Measurements from ENCODE around the gene SLC16A8.

Gene SLC16A8

DNA sequence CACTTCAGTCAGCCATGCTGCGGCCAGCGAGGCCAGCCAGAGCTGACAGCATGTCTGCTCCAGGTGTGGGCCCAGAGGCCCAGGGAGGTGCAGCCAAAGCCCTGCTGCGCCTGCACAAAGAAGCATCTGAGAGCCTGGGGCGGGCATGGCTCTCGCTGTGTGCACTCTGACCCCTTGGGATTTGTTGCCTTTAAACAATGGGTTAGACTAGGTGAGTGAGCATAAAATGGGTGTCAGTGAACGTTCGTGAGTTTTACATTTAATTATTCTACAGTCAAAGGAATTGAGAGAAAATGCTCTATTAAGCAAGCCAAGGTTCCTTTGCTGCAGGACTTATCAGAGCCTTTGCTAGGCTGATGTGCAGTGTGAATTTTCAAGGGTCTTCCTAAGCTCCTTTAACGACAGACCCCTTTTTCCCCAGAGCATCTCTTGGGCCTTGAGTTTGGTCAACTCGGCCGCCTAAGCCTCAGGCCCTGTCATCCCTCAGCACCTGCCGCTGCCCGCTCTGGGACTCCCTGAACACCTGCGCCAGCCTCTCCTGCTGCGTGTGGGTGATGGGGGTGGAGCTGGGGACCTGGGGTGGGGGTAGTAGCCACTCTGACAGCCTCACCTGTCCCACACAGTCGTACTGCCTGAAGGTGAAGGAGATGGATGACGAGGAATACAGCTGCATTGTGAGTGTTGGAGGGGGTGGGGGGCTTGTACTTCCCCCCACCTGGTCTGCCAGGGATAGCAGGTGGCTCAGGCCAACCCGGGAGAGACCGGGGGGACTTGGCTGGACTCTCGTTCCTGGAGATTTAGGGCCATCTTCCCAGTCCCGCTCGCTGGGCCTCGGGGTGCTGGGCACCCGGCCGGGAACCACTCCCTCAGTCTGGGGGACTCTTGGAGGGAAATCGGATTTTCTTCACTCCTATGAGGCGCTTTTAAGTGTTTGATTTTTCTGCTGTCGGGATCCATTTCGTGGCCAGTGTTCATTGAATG, 10.5 kb downstream of the SLC16A8 start:
- Histone ChIP-seq H3K9me3 (ENCODE audit: control insufficient read depth in 5 of 5, low read length in 5 of 5) (no peaks in the 10 kb centered on the region), H3K9ac (ENCODE audit: low read length in 5 of 5) (no peak overlapping the region), H3K36me3 (ENCODE audit: control insufficient read depth in 5 of 5, insufficient read depth in 5 of 5, low read length in 5 of 5) (peaks cover 0 to 65% (median 43%) of the 10 kb centered on the region in 5 donors), H3K4me1 (ENCODE audit: control insufficient read depth in 5 of 5, insufficient read depth in 5 of 5, low read length in 5 of 5) (peaks cover 0 to 18% (median 13%) of the 10 kb centered on the region in 5 donors), H3K27ac (ENCODE audit: low read depth, low read length) (no peak overlapping the region), H3K4me3 (ENCODE audit: low read depth in 1 of 5, low read length in 5 of 5) (no peak overlapping the region), H3K27me3 (ENCODE audit: control insufficient read depth in 5 of 5, insufficient read depth in 4 of 5, low read length in 5 of 5) (no peaks in the 10 kb centered on the region)

GRCh38 chr22:38072322-38073149, 11.4 kb downstream of the SLC16A8 start:
- no peak overlapping the region for H3K4me3 ChIP-seq (ENCODE audit: low read depth in 1 of 5, low read length in 5 of 5)
- H3K36me3 ChIP-seq (ENCODE audit: control insufficient read depth in 5 of 5, insufficient read depth in 5 of 5, low read length in 5 of 5): peaks cover 0 to 74% (median 46%) of the 10 kb centered on the region in 5 donors

GRCh38 chr22:38071421-38072321, 12.3 kb downstream of the SLC16A8 start:
- Histone ChIP-seq H3K4me1 (ENCODE audit: control insufficient read depth in 5 of 5, insufficient read depth in 5 of 5, low read length in 5 of 5) (peaks cover 0 to 35% (median 24%) of the 10 kb centered on the region in 5 donors), H3K27ac (ENCODE audit: low read depth, low read length) (no peak overlapping the region), H3K4me3 (ENCODE audit: low read depth in 1 of 5, low read length in 5 of 5) (no peak overlapping the region), H3K36me3 (ENCODE audit: control insufficient read depth in 5 of 5, insufficient read depth in 5 of 5, low read length in 5 of 5) (peaks cover 0 to 77% (median 46%) of the 10 kb centered on the region in 5 donors), H3K9me3 (ENCODE audit: control insufficient read depth in 5 of 5, low read length in 5 of 5) (no peaks in the 10 kb centered on the region), H3K27me3 (ENCODE audit: control insufficient read depth in 5 of 5, insufficient read depth in 4 of 5, low read length in 5 of 5) (no peaks in the 10 kb centered on the region), H3K9ac (ENCODE audit: low read length in 5 of 5) (no peak overlapping the region)

More at GRCh38 chr22:38072322-38073149, 11.4 kb downstream of the SLC16A8 start:
- Histone ChIP-seq H3K27ac (ENCODE audit: low read depth, low read length) (no peak overlapping the region), H3K9me3 (ENCODE audit: control insufficient read depth in 5 of 5, low read length in 5 of 5) (no peaks in the 10 kb centered on the region), H3K4me1 (ENCODE audit: control insufficient read depth in 5 of 5, insufficient read depth in 5 of 5, low read length in 5 of 5) (peaks cover 0 to 27% (median 22%) of the 10 kb centered on the region in 5 donors), H3K9ac (ENCODE audit: low read length in 5 of 5) (no peak overlapping the region), H3K27me3 (ENCODE audit: control insufficient read depth in 5 of 5, insufficient read depth in 4 of 5, low read length in 5 of 5) (no peaks in the 10 kb centered on the region)

DNA sequence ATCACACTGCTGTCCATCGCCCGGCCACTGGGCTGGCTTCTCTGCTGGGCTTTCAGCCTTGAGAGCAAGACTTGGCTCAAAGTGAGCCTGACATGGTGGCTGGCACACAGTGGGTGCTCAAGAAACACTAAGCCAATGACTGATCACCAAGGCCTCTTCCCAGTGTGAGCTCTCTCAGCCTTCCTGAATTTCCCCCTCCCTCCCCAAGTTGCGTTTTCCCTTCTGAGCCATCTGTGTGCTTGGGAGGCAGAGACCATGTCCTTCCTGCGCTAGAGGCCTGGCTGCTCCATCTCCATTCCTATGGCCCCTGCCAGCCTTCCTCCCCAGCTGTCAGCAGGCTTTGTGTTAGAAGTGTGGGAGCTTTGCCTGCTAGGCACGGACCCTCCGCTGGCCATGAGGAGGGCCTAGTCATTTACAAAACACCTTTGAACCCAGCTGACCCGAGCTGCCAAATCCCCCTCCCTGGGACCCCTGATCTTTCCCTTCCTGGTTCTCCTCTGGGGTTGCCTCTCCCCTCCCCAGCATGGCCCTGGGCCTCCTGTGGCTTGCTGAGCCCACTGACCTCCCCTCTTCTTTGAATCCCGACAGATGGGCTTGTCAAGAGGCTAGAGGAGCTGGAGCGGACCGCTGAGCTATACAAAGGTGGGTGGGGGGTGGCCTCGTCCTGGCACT, 13.6 kb downstream of the SLC16A8 start:
- Histone ChIP-seq H3K9me3 (ENCODE audit: control insufficient read depth in 5 of 5, low read length in 5 of 5) (no peaks in the 10 kb centered on the region), H3K27me3 (ENCODE audit: control insufficient read depth in 5 of 5, insufficient read depth in 4 of 5, low read length in 5 of 5) (no peaks in the 10 kb centered on the region), H3K9ac (ENCODE audit: low read length in 5 of 5) (no peak overlapping the region), H3K36me3 (ENCODE audit: control insufficient read depth in 5 of 5, insufficient read depth in 5 of 5, low read length in 5 of 5) (peaks cover 0 to 86% (median 55%) of the 10 kb centered on the region in 5 donors), H3K4me3 (ENCODE audit: low read depth in 1 of 5, low read length in 5 of 5) (no peak overlapping the region), H3K27ac (ENCODE audit: low read depth, low read length) (no peak overlapping the region), H3K4me1 (ENCODE audit: control insufficient read depth in 5 of 5, insufficient read depth in 5 of 5, low read length in 5 of 5) (peaks cover 0 to 35% (median 24%) of the 10 kb centered on the region in 5 donors)

- peak overlapping the region in 1 of 5 donors; percentile 26 for H3K4me3 ChIP-seq (ENCODE audit: low read depth in 1 of 5, low read length in 5 of 5)
- peaks cover 0 to 35% (median 24%) of the 10 kb centered on the region in 5 donors for H3K4me1 ChIP-seq (ENCODE audit: control insufficient read depth in 5 of 5, insufficient read depth in 5 of 5, low read length in 5 of 5)
- no peaks in the 10 kb centered on the region for H3K9me3 ChIP-seq (ENCODE audit: control insufficient read depth in 5 of 5, low read length in 5 of 5)
- peaks cover 0 to 88% (median 58%) of the 10 kb centered on the region in 5 donors for H3K36me3 ChIP-seq (ENCODE audit: control insufficient read depth in 5 of 5, insufficient read depth in 5 of 5, low read length in 5 of 5)
- no peak overlapping the region for H3K9ac ChIP-seq (ENCODE audit: low read length in 5 of 5)
- no peaks in the 10 kb centered on the region for H3K27me3 ChIP-seq (ENCODE audit: control insufficient read depth in 5 of 5, insufficient read depth in 4 of 5, low read length in 5 of 5)
- no peak overlapping the region for H3K27ac ChIP-seq (ENCODE audit: low read depth, low read length)
These were observed 14.4 kb downstream of the SLC16A8 start for GRCh38 chr22:38069372-38070249.

DNA sequence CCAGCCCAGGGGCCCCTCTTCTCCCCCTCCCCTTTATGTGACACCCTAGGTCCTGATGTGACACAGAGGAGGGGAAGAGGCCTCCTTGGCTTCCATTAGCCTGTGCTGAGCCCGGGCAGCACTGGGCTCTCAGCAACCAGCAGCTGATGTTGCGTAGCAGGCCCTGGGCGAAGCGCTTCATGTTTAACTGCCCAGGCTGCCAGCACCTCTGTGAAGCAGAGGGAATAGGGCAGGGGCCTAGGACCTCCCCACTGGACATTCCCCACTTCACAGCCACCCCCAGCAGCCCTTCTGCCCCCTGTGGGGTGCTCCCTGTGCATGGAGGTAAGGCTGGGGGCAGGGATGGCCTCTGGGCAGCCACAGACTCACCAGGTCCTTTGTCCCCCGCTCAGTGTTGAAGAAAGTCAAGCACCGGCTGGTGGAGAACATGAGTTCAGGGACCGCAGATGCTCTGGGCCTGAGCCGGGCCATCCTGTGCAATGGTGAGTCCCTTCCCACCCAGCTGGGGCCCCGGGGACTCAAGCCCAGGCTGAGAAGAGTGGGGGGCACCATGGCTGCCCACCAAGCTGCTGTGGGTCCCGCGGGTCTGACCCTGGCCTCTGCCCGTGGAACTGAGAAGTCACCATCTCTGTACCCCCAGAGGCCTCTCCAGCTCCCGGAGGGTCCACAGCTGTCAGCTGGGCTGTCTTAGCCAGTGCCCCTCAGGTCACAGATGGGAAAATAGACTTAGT, 15.2 kb downstream of the SLC16A8 start:
- Histone ChIP-seq H3K4me1 (ENCODE audit: control insufficient read depth in 5 of 5, insufficient read depth in 5 of 5, low read length in 5 of 5) (peaks cover 0 to 35% (median 24%) of the 10 kb centered on the region in 5 donors), H3K27ac (ENCODE audit: low read depth, low read length) (peak overlapping the region; percentile 16), H3K4me3 (ENCODE audit: low read depth in 1 of 5, low read length in 5 of 5) (no peak overlapping the region), H3K9me3 (ENCODE audit: control insufficient read depth in 5 of 5, low read length in 5 of 5) (no peaks in the 10 kb centered on the region), H3K27me3 (ENCODE audit: control insufficient read depth in 5 of 5, insufficient read depth in 4 of 5, low read length in 5 of 5) (no peaks in the 10 kb centered on the region), H3K36me3 (ENCODE audit: control insufficient read depth in 5 of 5, insufficient read depth in 5 of 5, low read length in 5 of 5) (peaks cover 0 to 82% (median 52%) of the 10 kb centered on the region in 5 donors), H3K9ac (ENCODE audit: low read length in 5 of 5) (peak overlapping the region in 1 of 5 donors; percentile 31)

GRCh38 chr22:38067761-38068360, 16.1 kb downstream of the SLC16A8 start:
- H3K4me1 ChIP-seq (ENCODE audit: control insufficient read depth in 5 of 5, insufficient read depth in 5 of 5, low read length in 5 of 5): peaks cover 0 to 35% (median 24%) of the 10 kb centered on the region in 5 donors
- H3K9me3 ChIP-seq (ENCODE audit: control insufficient read depth in 5 of 5, low read length in 5 of 5): no peaks in the 10 kb centered on the region
- peak overlapping the region; percentile 16 for H3K27ac ChIP-seq (ENCODE audit: low read depth, low read length)
- H3K9ac ChIP-seq (ENCODE audit: low read length in 5 of 5): peak overlapping the region in 1 of 5 donors; percentile 22
- peaks cover 0 to 73% (median 43%) of the 10 kb centered on the region in 5 donors for H3K36me3 ChIP-seq (ENCODE audit: control insufficient read depth in 5 of 5, insufficient read depth in 5 of 5, low read length in 5 of 5)
- no peaks in the 10 kb centered on the region for H3K27me3 ChIP-seq (ENCODE audit: control insufficient read depth in 5 of 5, insufficient read depth in 4 of 5, low read length in 5 of 5)
- H3K4me3 ChIP-seq (ENCODE audit: low read depth in 1 of 5, low read length in 5 of 5): no peak overlapping the region

- Histone ChIP-seq H3K9ac (ENCODE audit: low read length in 5 of 5) (no peak overlapping the region), H3K27me3 (ENCODE audit: control insufficient read depth in 5 of 5, insufficient read depth in 4 of 5, low read length in 5 of 5) (no peaks in the 10 kb centered on the region), H3K4me3 (ENCODE audit: low read depth in 1 of 5, low read length in 5 of 5) (no peak overlapping the region), H3K4me1 (ENCODE audit: control insufficient read depth in 5 of 5, insufficient read depth in 5 of 5, low read length in 5 of 5) (peaks cover 0 to 35% (median 24%) of the 10 kb centered on the region in 5 donors), H3K36me3 (ENCODE audit: control insufficient read depth in 5 of 5, insufficient read depth in 5 of 5, low read length in 5 of 5) (peaks cover 0 to 64% (median 39%) of the 10 kb centered on the region in 5 donors), H3K9me3 (ENCODE audit: control insufficient read depth in 5 of 5, low read length in 5 of 5) (no peaks in the 10 kb centered on the region), H3K27ac (ENCODE audit: low read depth, low read length) (no peak overlapping the region)
These were observed 17.0 kb downstream of the SLC16A8 start for GRCh38 chr22:38067028-38067415.

Measured in subcutaneous abdominal adipose tissue (tissue), 5 donors.